Measurements from ENCODE around the gene PAXX. TPM values are rescaled to one million over a fixed set of nuclear protein-coding genes. Genes with fewer than 3 reads are reported as not detected.
A peak's percentile ranks its signal among the peaks of the same experiment; 100 is the strongest.
"Not testable (repeated sequence)": the region's sequence is repeated elsewhere in the genome, so short reads cannot be mapped to it uniquely, and the experiment has no call there.

The PAXX gene
- total and polyA plus RNA-seq, 4 donors = 27.8 to 192 (median 41.0) TPM

- DNase-seq (no peak), ATAC-seq (ENCODE audit: low FRiP score) (no peak)
- Histone ChIP-seq H3K9me3 (ENCODE audit: control insufficient read depth, low read length) (no peaks in the 10 kb centered on the region), H3K27me3 (ENCODE audit: control insufficient read depth in 1 of 2, insufficient read depth in 2 of 2, low read length in 1 of 2) (no peaks in the 10 kb centered on the region), H3K36me3 (ENCODE audit: control insufficient read depth in 1 of 2, insufficient read depth in 2 of 2, low read length in 1 of 2) (no peaks in the 10 kb centered on the region), H3K27ac (ENCODE audit: low read depth in 1 of 2, low read length in 2 of 2) (no peak overlapping the region), H3K4me3 (ENCODE audit: low read length in 2 of 2) (no peak overlapping the region), H3K4me1 (ENCODE audit: control insufficient read depth in 1 of 2, insufficient read depth in 2 of 2, low read length in 2 of 2) (no peaks in the 10 kb centered on the region)
- 78 to 82% methylated on average over 10 of the region's 10 CpGs for WGBS, 2 donors
- intact Hi-C loops (cut with DNase I) = no loop called here
Observed at GRCh38 chr9:137000177-137000930, 8.1 kb downstream of the PAXX start.

DNA sequence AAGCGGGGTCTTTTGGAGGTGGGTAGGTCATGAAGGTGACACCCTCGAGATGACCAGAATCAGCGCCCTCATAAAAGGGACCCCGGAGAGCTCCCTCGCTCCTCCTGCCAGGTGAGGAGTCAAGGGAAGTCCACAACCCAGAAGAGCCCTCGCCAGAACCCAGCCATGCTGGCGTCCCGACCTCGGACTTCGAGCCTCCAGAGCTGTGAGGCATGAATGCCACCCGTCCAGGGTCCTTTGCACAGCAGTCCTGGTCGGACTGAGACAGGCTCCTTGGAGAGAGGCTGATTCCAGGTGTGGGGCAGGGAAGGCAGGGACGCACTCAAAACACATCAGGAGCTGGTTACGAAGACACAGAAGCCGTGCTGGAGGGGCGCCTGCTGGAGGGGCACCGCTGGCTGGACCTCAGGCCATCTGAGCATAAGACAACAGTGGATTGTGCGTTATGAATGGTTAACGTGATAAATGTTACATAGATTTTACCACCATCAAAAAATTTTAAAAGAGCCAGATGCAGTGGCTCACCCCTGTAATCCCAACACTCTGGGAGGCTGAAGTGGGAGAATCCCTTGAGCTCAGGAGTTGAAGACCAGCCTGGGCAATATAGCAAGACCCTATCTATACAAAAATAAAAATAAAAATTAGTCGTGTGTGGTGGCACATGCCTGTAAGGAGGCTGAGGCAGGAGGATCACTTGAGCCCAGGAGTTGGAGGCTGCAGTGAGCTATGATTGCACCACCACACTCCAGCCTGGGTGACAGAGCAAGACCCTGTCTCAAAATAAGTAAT, 9.8 kb downstream of the PAXX start:
- DNase-seq (no peak), ATAC-seq (ENCODE audit: low FRiP score) (no peak)
- no peaks in the 10 kb centered on the region for H3K9me3 ChIP-seq (ENCODE audit: control insufficient read depth, low read length)
- no peak overlapping the region for H3K4me3 ChIP-seq (ENCODE audit: low read length in 2 of 2)
- no peaks in the 10 kb centered on the region for H3K36me3 ChIP-seq (ENCODE audit: control insufficient read depth in 1 of 2, insufficient read depth in 2 of 2, low read length in 1 of 2)
- WGBS, 2 donors = 84 to 87% methylated on average over 20 of the region's 20 CpGs
- H3K4me1 ChIP-seq (ENCODE audit: control insufficient read depth in 1 of 2, insufficient read depth in 2 of 2, low read length in 2 of 2) = no peaks in the 10 kb centered on the region
- H3K27me3 ChIP-seq (ENCODE audit: control insufficient read depth in 1 of 2, insufficient read depth in 2 of 2, low read length in 1 of 2) = no peaks in the 10 kb centered on the region
- no peak overlapping the region for H3K27ac ChIP-seq (ENCODE audit: low read depth in 1 of 2, low read length in 2 of 2)
- intact Hi-C loops (cut with DNase I) = no loop called here

DNA sequence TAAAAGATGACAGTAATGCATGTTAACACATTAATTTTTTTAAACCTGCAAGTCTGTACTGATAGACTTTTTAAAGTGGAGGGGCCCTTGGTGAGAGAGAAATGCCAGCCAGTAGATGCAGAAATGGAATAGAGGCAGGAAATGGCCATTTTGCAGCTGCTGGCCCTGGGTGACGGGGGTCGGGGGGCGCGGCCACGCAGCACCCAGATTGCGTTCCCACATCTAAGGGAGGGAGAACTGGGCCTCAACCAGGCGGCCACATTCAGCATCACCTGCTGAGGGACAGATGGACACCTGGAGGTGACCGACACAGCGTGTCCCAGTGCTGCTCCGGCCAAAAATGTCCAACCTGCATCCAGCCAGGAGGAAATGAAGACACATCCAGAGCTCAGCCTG, 10.4 kb downstream of the PAXX start:
- ATAC-seq (ENCODE audit: low FRiP score) (no peak), DNase-seq (no peak)
- intact Hi-C loops (cut with DNase I) = no loop called here
- H3K4me1 ChIP-seq (ENCODE audit: control insufficient read depth in 1 of 2, insufficient read depth in 2 of 2, low read length in 2 of 2) = no peaks in the 10 kb centered on the region
- H3K4me3 ChIP-seq (ENCODE audit: low read length in 2 of 2) = no peak overlapping the region
- no peaks in the 10 kb centered on the region for H3K36me3 ChIP-seq (ENCODE audit: control insufficient read depth in 1 of 2, insufficient read depth in 2 of 2, low read length in 1 of 2)
- 83 to 89% methylated on average over 10 of the region's 10 CpGs for WGBS, 2 donors
- no peak overlapping the region for H3K27ac ChIP-seq (ENCODE audit: low read depth in 1 of 2, low read length in 2 of 2)
- H3K9me3 ChIP-seq (ENCODE audit: control insufficient read depth, low read length) = no peaks in the 10 kb centered on the region
- no peaks in the 10 kb centered on the region for H3K27me3 ChIP-seq (ENCODE audit: control insufficient read depth in 1 of 2, insufficient read depth in 2 of 2, low read length in 1 of 2)

DNA sequence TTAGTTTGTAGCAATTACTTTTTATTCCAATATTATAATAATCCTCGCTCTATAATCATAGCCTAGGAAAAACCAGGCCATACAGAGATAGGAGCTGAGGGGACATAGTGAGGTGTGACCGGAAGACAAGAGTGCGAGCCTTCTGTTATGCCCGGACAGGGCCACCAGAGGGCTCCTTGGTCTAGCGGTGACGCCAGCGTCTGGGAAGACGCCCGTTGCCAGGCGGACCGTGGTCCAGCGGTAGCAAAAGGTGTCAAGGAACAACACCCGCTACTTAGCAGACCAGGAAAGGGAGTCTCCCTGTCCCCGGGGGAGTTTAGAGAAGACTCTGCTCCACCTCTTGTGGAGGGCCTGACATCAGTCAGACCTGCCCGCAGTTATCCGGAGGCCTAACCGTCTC, 12.1 kb downstream of the PAXX start:
- H3K4me1 ChIP-seq (ENCODE audit: control insufficient read depth in 1 of 2, insufficient read depth in 2 of 2, low read length in 2 of 2); intact Hi-C loops (cut with DNase I); H3K36me3 ChIP-seq (ENCODE audit: control insufficient read depth in 1 of 2, insufficient read depth in 2 of 2, low read length in 1 of 2); H3K9me3 ChIP-seq (ENCODE audit: control insufficient read depth, low read length); DNase-seq; ATAC-seq (ENCODE audit: low FRiP score); H3K27me3 ChIP-seq (ENCODE audit: control insufficient read depth in 1 of 2, insufficient read depth in 2 of 2, low read length in 1 of 2); H3K4me3 ChIP-seq (ENCODE audit: low read length in 2 of 2); H3K27ac ChIP-seq (ENCODE audit: low read depth in 1 of 2, low read length in 2 of 2): not testable (repeated sequence)
- WGBS, 2 donors = 40 to 42% methylated on average over 17 of the region's 17 CpGs

- H3K36me3 ChIP-seq (ENCODE audit: control insufficient read depth in 1 of 2, insufficient read depth in 2 of 2, low read length in 1 of 2) = no peaks in the 10 kb centered on the region
Observed at GRCh38 chr9:137006116-137007003, 14.1 kb downstream of the PAXX start.

GRCh38 chr9:137007108-137007815, 15.0 kb downstream of the PAXX start:
- H3K36me3 ChIP-seq (ENCODE audit: control insufficient read depth in 1 of 2, insufficient read depth in 2 of 2, low read length in 1 of 2) = no peaks in the 10 kb centered on the region
- ATAC-seq (ENCODE audit: low FRiP score) (no peak), DNase-seq (no peak)
- 65 to 67% methylated on average over 29 to 30 of the region's 30 CpGs for WGBS, 2 donors
- H3K4me1 ChIP-seq (ENCODE audit: control insufficient read depth in 1 of 2, insufficient read depth in 2 of 2, low read length in 2 of 2) = no peaks in the 10 kb centered on the region
- no peaks in the 10 kb centered on the region for H3K9me3 ChIP-seq (ENCODE audit: control insufficient read depth, low read length)
- intact Hi-C loops (cut with DNase I) = no loop called here
- no peak overlapping the region for H3K4me3 ChIP-seq (ENCODE audit: low read length in 2 of 2)
- no peak overlapping the region for H3K27ac ChIP-seq (ENCODE audit: low read depth in 1 of 2, low read length in 2 of 2)
- no peaks in the 10 kb centered on the region for H3K27me3 ChIP-seq (ENCODE audit: control insufficient read depth in 1 of 2, insufficient read depth in 2 of 2, low read length in 1 of 2)

More at GRCh38 chr9:137006116-137007003, 14.1 kb downstream of the PAXX start:
- ATAC-seq (ENCODE audit: low FRiP score) (no peak), DNase-seq (no peak)
- Histone ChIP-seq H3K27me3 (ENCODE audit: control insufficient read depth in 1 of 2, insufficient read depth in 2 of 2, low read length in 1 of 2) (no peaks in the 10 kb centered on the region), H3K27ac (ENCODE audit: low read depth in 1 of 2, low read length in 2 of 2) (no peak overlapping the region), H3K4me3 (ENCODE audit: low read length in 2 of 2) (no peak overlapping the region), H3K9me3 (ENCODE audit: control insufficient read depth, low read length) (no peaks in the 10 kb centered on the region), H3K4me1 (ENCODE audit: control insufficient read depth in 1 of 2, insufficient read depth in 2 of 2, low read length in 2 of 2) (no peaks in the 10 kb centered on the region)
- WGBS, 2 donors = 79 to 84% methylated on average over 24 of the region's 24 CpGs
- intact Hi-C loops (cut with DNase I) = no loop called here

GRCh38 chr9:137007816-137008270, 15.6 kb downstream of the PAXX start:
- DNase-seq (no peak), ATAC-seq (ENCODE audit: low FRiP score) (peak; percentile 20)
- no peaks in the 10 kb centered on the region for H3K4me1 ChIP-seq (ENCODE audit: control insufficient read depth in 1 of 2, insufficient read depth in 2 of 2, low read length in 2 of 2)
- H3K9me3 ChIP-seq (ENCODE audit: control insufficient read depth, low read length) = no peaks in the 10 kb centered on the region
- 87 to 91% methylated on average over 13 of the region's 13 CpGs for WGBS, 2 donors
- no peak overlapping the region for H3K27ac ChIP-seq (ENCODE audit: low read depth in 1 of 2, low read length in 2 of 2)
- intact Hi-C loops (cut with DNase I) = no loop called here
- H3K36me3 ChIP-seq (ENCODE audit: control insufficient read depth in 1 of 2, insufficient read depth in 2 of 2, low read length in 1 of 2) = no peaks in the 10 kb centered on the region
- no peaks in the 10 kb centered on the region for H3K27me3 ChIP-seq (ENCODE audit: control insufficient read depth in 1 of 2, insufficient read depth in 2 of 2, low read length in 1 of 2)
- no peak overlapping the region for H3K4me3 ChIP-seq (ENCODE audit: low read length in 2 of 2)

DNA sequence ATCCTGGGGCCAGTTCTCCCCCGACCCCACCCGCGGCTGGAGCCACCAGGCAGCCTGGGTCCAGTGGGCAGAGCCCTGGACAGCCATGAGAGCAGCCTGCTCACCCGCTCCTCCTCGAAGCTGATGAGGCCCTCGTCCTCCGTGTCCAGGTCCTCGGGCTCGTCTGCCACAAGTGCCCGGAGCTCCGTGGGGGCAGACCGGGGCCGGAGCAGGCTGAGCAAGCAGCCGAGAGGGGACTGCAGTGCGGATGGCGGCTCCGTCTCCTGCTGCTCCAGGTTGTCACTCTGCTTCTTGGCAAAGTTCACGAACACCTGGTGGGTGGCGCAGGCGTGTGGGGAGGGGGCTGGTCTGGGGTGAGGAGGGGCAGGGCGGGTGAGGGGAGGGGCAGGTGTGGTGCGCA, 16.1 kb downstream of the PAXX start:
- ATAC-seq (ENCODE audit: low FRiP score) (no peak), DNase-seq (no peak)
- H3K4me3 ChIP-seq (ENCODE audit: low read length in 2 of 2) = no peak overlapping the region
- no peak overlapping the region for H3K27ac ChIP-seq (ENCODE audit: low read depth in 1 of 2, low read length in 2 of 2)
- intact Hi-C loops (cut with DNase I) = no loop called here
- H3K27me3 ChIP-seq (ENCODE audit: control insufficient read depth in 1 of 2, insufficient read depth in 2 of 2, low read length in 1 of 2) = no peaks in the 10 kb centered on the region
- H3K4me1 ChIP-seq (ENCODE audit: control insufficient read depth in 1 of 2, insufficient read depth in 2 of 2, low read length in 2 of 2) = no peaks in the 10 kb centered on the region
- no peaks in the 10 kb centered on the region for H3K9me3 ChIP-seq (ENCODE audit: control insufficient read depth, low read length)
- WGBS, 2 donors = 82 to 86% methylated on average over 22 of the region's 22 CpGs
- no peaks in the 10 kb centered on the region for H3K36me3 ChIP-seq (ENCODE audit: control insufficient read depth in 1 of 2, insufficient read depth in 2 of 2, low read length in 1 of 2)
